ENCODE data around the gene TGIF2. TPM values are rescaled to one million over a fixed set of nuclear protein-coding genes. Genes with fewer than 3 reads are reported as not detected.

Gene TGIF2
- total and polyA plus RNA-seq, 9 of the 15 experiments (the other 6 are each of a cell fraction or from before 2014, with no cell fraction given): 6.8 to 27.8 (median 15.7) TPM

GRCh38 chr20:36605399-36606157, 32.2 kb downstream of the TGIF2 start, which contains the start of gene RAB5IF (continued):
- TF ChIP-seq NFE2 (IDR thresholded peaks at IDR 0.05; ENCODE audit: low read depth): peak; percentile 67
- peak; percentile 93 for TF ChIP-seq GMEB1 (CRISPR knock-in tag; IDR thresholded peaks at IDR 0.05)
- peak; percentile 63 to 78 for TF ChIP-seq E2F6 (IDR thresholded peaks at IDR 0.05; ENCODE audit: borderline replicate concordance in 1 of 2, extremely low read depth in 1 of 2, insufficient read depth in 1 of 2, insufficient read length in 1 of 2, low read depth in 1 of 2, low read length in 1 of 2, poor library complexity in 1 of 2, severe bottlenecking in 1 of 2)
- TF ChIP-seq RBM25 (IDR thresholded peaks at IDR 0.05; ENCODE audit: low read depth, low read length, severe bottlenecking): peak; percentile 48
- TF ChIP-seq GTF2F1 (IDR thresholded peaks at IDR 0.05; ENCODE audit: low read depth, low read length): peak; percentile 85; the same call in 1 of the 2 replicates
- peak; percentile 24; the same call in 1 of the 2 replicates for TF ChIP-seq NR2C1 (IDR thresholded peaks at IDR 0.05)
- TF ChIP-seq NR2C1 (tag; IDR thresholded peaks at IDR 0.05): no peak
- TF ChIP-seq COPS2 (conservative IDR thresholded peaks at IDR 0.05): no peak
- TF ChIP-seq TBL1XR1 (IDR thresholded peaks at IDR 0.05; ENCODE audit: low read length in 2 of 2): peak in 1 of 2 experiments; percentile 51; a peak in 1 of 4 replicates
- TF ChIP-seq ATF7 (IDR thresholded peaks at IDR 0.05): peak; percentile 99
- TF ChIP-seq ATF2 (CRISPR knock-in tag; IDR thresholded peaks at IDR 0.05): peak; percentile 90; the same call in 1 of the 2 replicates
- TF ChIP-seq HINFP (tag; conservative IDR thresholded peaks at IDR 0.05; ENCODE audit: low read depth): no peak
- TF ChIP-seq HMGN3 (IDR thresholded peaks at IDR 0.05; ENCODE audit: borderline replicate concordance, extremely low read depth, insufficient read length, low read depth, low read length): peak; percentile 81
- TF ChIP-seq ZHX1 (conservative IDR thresholded peaks at IDR 0.05; ENCODE audit: low read length): 0 out of 2 replicates have a peak, but pooled peaks have one; percentile 17
- peak; percentile 93 for TF ChIP-seq ZBTB12 (CRISPR knock-in tag; IDR thresholded peaks at IDR 0.05)
- TF ChIP-seq CREB1 (IDR thresholded peaks at IDR 0.05): peak; percentile 92
- TF ChIP-seq CREB1 (CRISPR knock-in tag; IDR thresholded peaks at IDR 0.05): peak; percentile 98

Data from K562 (cell line).